Osteoblast (primary cell): ENCODE results near the gene GPR107. TPM values are rescaled to one million over a fixed set of nuclear protein-coding genes. Genes with fewer than 3 reads are reported as not detected.

Experiments used
- DNase-seq: peaks from one replicate; pipeline ENCODE4 v3.0.0; 2011; ENCODE audit warnings: low spot score, mixed read lengths; ENCODE audit not compliant: insufficient read length; ENCODE audit errors: missing footprints
- H2AFZ ChIP-seq: 2 replicates; pipeline ENCODE4 v1.6.0; 2011; ENCODE audit warnings: mild to moderate bottlenecking, low read length
- H3K27ac ChIP-seq: 2 replicates; pipeline ENCODE4 v1.5.1; 2011; ENCODE audit warnings: mild to moderate bottlenecking, low read depth, low read length, moderate library complexity
- H3K27me3 ChIP-seq: 2 replicates; pipeline ENCODE4 v1.6.0; 2012; ENCODE audit warnings: mild to moderate bottlenecking, control low read depth, inconsistent platforms, low read length, moderate library complexity; ENCODE audit not compliant: insufficient read depth
- H3K36me3 ChIP-seq: 2 replicates; pipeline ENCODE4 v1.5.1; 2011; ENCODE audit warnings: mild to moderate bottlenecking, low read length, control low read depth, moderate library complexity; ENCODE audit not compliant: insufficient read depth
- H3K4me1 ChIP-seq: 2 replicates; pipeline ENCODE4 v1.5.1; 2011; ENCODE audit warnings: mild to moderate bottlenecking, low read length, control low read depth, moderate library complexity; ENCODE audit not compliant: insufficient read depth
- H3K4me2 ChIP-seq: 2 replicates; pipeline ENCODE4 v1.6.0; 2011; ENCODE audit warnings: mild to moderate bottlenecking, low read length; ENCODE audit not compliant: insufficient read depth
- H3K4me3 ChIP-seq: fragments of 200-600 bp; sonication (generic); 3 replicates; pipeline ENCODE4 v1.5.1; 2012; ENCODE audit warnings: mild to moderate bottlenecking, low read length, inconsistent platforms; ENCODE audit not compliant: insufficient read depth
- H3K79me2 ChIP-seq: 2 replicates; pipeline ENCODE4 v1.6.0; 2012; ENCODE audit warnings: mild to moderate bottlenecking, low read length, control low read depth, inconsistent platforms; ENCODE audit not compliant: insufficient read depth
- H3K9me3 ChIP-seq: 2 replicates; pipeline ENCODE4 v1.5.1; 2011; ENCODE audit warnings: low read depth, low read length, control low read depth
- H4K20me1 ChIP-seq: 2 replicates; pipeline ENCODE4 v1.6.0; 2012; ENCODE audit warnings: mild to moderate bottlenecking, low read length, control low read depth; ENCODE audit not compliant: insufficient read depth
- CTCF ChIP-seq: IDR thresholded peaks from 2 replicates; pipeline ENCODE4 v1.5.1; 2011; ENCODE audit warnings: mild to moderate bottlenecking, low read depth, low read length, moderate library complexity; ENCODE audit errors: extremely low read depth
- total RNA-seq: library from RNA; depleted of rRNA; stranded (reverse); fragments of >200 nt; gene quantifications from 2 replicates; pipeline ENCODE4 v1.2.3, GENCODE V29; 2012

The GPR107 gene
- total RNA-seq, 1 donor = 25.3 TPM

GRCh38 chr9:130154816-130155215, 101.1 kb downstream of the GPR107 start:
- no peak for DNase-seq
- no peak overlapping the region for H3K27ac ChIP-seq
- H3K4me3 ChIP-seq = no peak overlapping the region
- H4K20me1 ChIP-seq = no peaks in the 10 kb centered on the region
- no peaks in the 10 kb centered on the region for H3K36me3 ChIP-seq
- H3K4me1 ChIP-seq = peaks cover 8% of the 10 kb centered on the region
- H3K9me3 ChIP-seq = no peaks in the 10 kb centered on the region
- H3K27me3 ChIP-seq = no peaks in the 10 kb centered on the region
- H3K4me2 ChIP-seq = no peak overlapping the region
- no peaks in the 10 kb centered on the region for H3K79me2 ChIP-seq
- H2AFZ ChIP-seq = no peak overlapping the region
- no peak for TF ChIP-seq CTCF

- Histone ChIP-seq H3K36me3 (no peaks in the 10 kb centered on the region), H3K4me1 (peaks cover 6% of the 10 kb centered on the region), H3K27ac (no peak overlapping the region), H3K4me3 (no peak overlapping the region), H4K20me1 (no peaks in the 10 kb centered on the region), H3K79me2 (no peaks in the 10 kb centered on the region), H3K27me3 (no peaks in the 10 kb centered on the region), H3K9me3 (no peaks in the 10 kb centered on the region), H3K4me2 (no peak overlapping the region), H2AFZ (no peak overlapping the region)
- no peak for DNase-seq
- TF ChIP-seq CTCF = no peak
Observed at GRCh38 chr9:130155647-130156046, 101.9 kb downstream of the GPR107 start.

- Histone ChIP-seq H3K27me3 (no peaks in the 10 kb centered on the region), H3K36me3 (no peaks in the 10 kb centered on the region), H3K4me3 (no peak overlapping the region), H3K79me2 (no peaks in the 10 kb centered on the region), H3K4me1 (peaks cover 2% of the 10 kb centered on the region), H3K9me3 (no peaks in the 10 kb centered on the region), H3K27ac (no peak overlapping the region), H3K4me2 (no peak overlapping the region), H4K20me1 (no peaks in the 10 kb centered on the region), H2AFZ (peak overlapping the region; percentile 73)
- DNase-seq = peak; percentile 81
- peak; percentile 25 for TF ChIP-seq CTCF
Observed at GRCh38 chr9:130156672-130157071, 103.0 kb downstream of the GPR107 start.

GRCh38 chr9:130157079-130157478, 103.4 kb downstream of the GPR107 start:
- no peak overlapping the region for H3K27ac ChIP-seq
- no peak overlapping the region for H3K4me3 ChIP-seq
- peaks cover 2% of the 10 kb centered on the region for H3K4me1 ChIP-seq
- H3K79me2 ChIP-seq = no peaks in the 10 kb centered on the region
- DNase-seq = peak; percentile 84
- TF ChIP-seq CTCF = no peak
- H2AFZ ChIP-seq = peak overlapping the region; percentile 73
- no peaks in the 10 kb centered on the region for H3K27me3 ChIP-seq
- no peak overlapping the region for H3K4me2 ChIP-seq
- H3K9me3 ChIP-seq = no peaks in the 10 kb centered on the region
- H3K36me3 ChIP-seq = no peaks in the 10 kb centered on the region
- no peaks in the 10 kb centered on the region for H4K20me1 ChIP-seq
